ENCODE measurements around the gene TRIOBP.

TRIOBP gene

GRCh38 chr22:37665487-37665886 lies 31.4 kb upstream of the TRIOBP start:
- ChIA-PET CTCF (no interaction called here), POLR2A (interaction anchor here (1.5 kb wide), 1 partner anchor 33 kb away, joined by 3 read pairs; no protein-coding TSS in a partner anchor)
- Histone ChIP-seq H3K9me3 (ENCODE audit: control insufficient read depth, insufficient read depth, low read depth, low read length) (no peaks in the 10 kb centered on the region), H3K36me3 (ENCODE audit: control insufficient read depth in 2 of 2, insufficient read depth in 1 of 2, low read length in 2 of 2) (peaks cover 11 to 36% of the 10 kb centered on the region in 2 experiments; a peak in 2 of 3 replicates), H3K27ac (ENCODE audit: extremely low read depth, low read depth, low read length) (no peak overlapping the region), H3K4me1 (ENCODE audit: control insufficient read depth, insufficient read depth, low read length) (peaks cover 8% of the 10 kb centered on the region), H3K4me3 (ENCODE audit: low read depth, low read length) (no peak overlapping the region)
- TF ChIP-seq ZNF677 (tag by site-specific recombination; IDR thresholded peaks at IDR 0.05), result no peak
- no peak for TF ChIP-seq KLF7 (tag by site-specific recombination; IDR thresholded peaks at IDR 0.05; ENCODE audit: borderline replicate concordance)
- no peak for TF ChIP-seq GLIS2 (tag by site-specific recombination; IDR thresholded peaks at IDR 0.05)
- no peak for TF ChIP-seq ZNF530 (tag by site-specific recombination; IDR thresholded peaks at IDR 0.05; ENCODE audit: low read depth)
- TF ChIP-seq ZBTB10 (tag by site-specific recombination; IDR thresholded peaks at IDR 0.05), result no peak
- TF ChIP-seq PBX3 (CRISPR knock-in tag; IDR thresholded peaks at IDR 0.05), result no peak
- no peak for TF ChIP-seq ZFP69B (tag by site-specific recombination; IDR thresholded peaks at IDR 0.05)
- no peak for TF ChIP-seq ZNF707 (tag by site-specific recombination; IDR thresholded peaks at IDR 0.05)
- no peak for TF ChIP-seq ZNF48 (tag by site-specific recombination; IDR thresholded peaks at IDR 0.05)
- no peak for TF ChIP-seq ZNF155 (tag by site-specific recombination; IDR thresholded peaks at IDR 0.05)
- no peak for TF ChIP-seq ZNF18 (tag by site-specific recombination; IDR thresholded peaks at IDR 0.05)
- no peak for TF ChIP-seq ZNF26 (tag by site-specific recombination; IDR thresholded peaks at IDR 0.05)
- TF ChIP-seq ZBTB7A (tag by site-specific recombination; IDR thresholded peaks at IDR 0.05; ENCODE audit: low read depth), result no peak
- TF ChIP-seq KLF17 (tag by site-specific recombination; IDR thresholded peaks at IDR 0.05), result no peak
- TF ChIP-seq SCRT1 (tag by site-specific recombination; IDR thresholded peaks at IDR 0.05; ENCODE audit: borderline replicate concordance), result no peak
- no peak for TF ChIP-seq ZNF610 (tag by site-specific recombination; IDR thresholded peaks at IDR 0.05; ENCODE audit: borderline replicate concordance)
- no peak for TF ChIP-seq ZNF140 (tag by site-specific recombination; IDR thresholded peaks at IDR 0.05)
- no peak for TF ChIP-seq ZNF529 (tag by site-specific recombination; IDR thresholded peaks at IDR 0.05; ENCODE audit: insufficient replicate concordance)
- TF ChIP-seq ZNF423 (tag by site-specific recombination; IDR thresholded peaks at IDR 0.05), result no peak
- TF ChIP-seq ZNF416 (tag by site-specific recombination; IDR thresholded peaks at IDR 0.05), result no peak

Data from HEK293 (cell line).